NCI-H2029 (cell line): ENCODE results near the gene CCDC188.
"Not testable (repeated sequence)": the region's sequence is repeated elsewhere in the genome, so short reads cannot be mapped to it uniquely, and the experiment has no call there.

Experiments
- DNase-seq: peaks from one replicate; lab custom pipeline; 2025; lab: John Stamatoyannopoulos, UW

Gene CCDC188

GRCh38 chr22:20169253-20169822, 18.5 kb upstream of the CCDC188 start:
- DNase-seq = no peak

GRCh38 chr22:20167643-20168322, 16.9 kb upstream of the CCDC188 start:
- no peak for DNase-seq

- no peak for DNase-seq
These were observed 15.8 kb upstream of the CCDC188 start for GRCh38 chr22:20166703-20167102.

GRCh38 chr22:20165913-20166312, 15.1 kb upstream of the CCDC188 start:
- no peak for DNase-seq

- no peak for DNase-seq
These were observed 14.6 kb upstream of the CCDC188 start for GRCh38 chr22:20165421-20165820.

- DNase-seq = no peak
These were observed 14.0 kb upstream of the CCDC188 start for GRCh38 chr22:20164863-20165262.

- no peak for DNase-seq
These were observed 9.2 kb upstream of the CCDC188 start for GRCh38 chr22:20160041-20160440.

GRCh38 chr22:20159531-20159930, 8.7 kb upstream of the CCDC188 start:
- DNase-seq = not testable (repeated sequence)

- DNase-seq = no peak
These were observed 8.2 kb upstream of the CCDC188 start for GRCh38 chr22:20159076-20159475.

- no peak for DNase-seq
These were observed 7.7 kb upstream of the CCDC188 start for GRCh38 chr22:20158391-20159036.

GRCh38 chr22:20157430-20158183, 6.8 kb upstream of the CCDC188 start:
- DNase-seq = no peak

- DNase-seq = peak; percentile 19
These were observed 6.0 kb upstream of the CCDC188 start for GRCh38 chr22:20156611-20157429.

- DNase-seq = no peak
These were observed 5.2 kb upstream of the CCDC188 start for GRCh38 chr22:20156042-20156389.

GRCh38 chr22:20155330-20156041, 4.6 kb upstream of the CCDC188 start:
- peak; percentile 65 for DNase-seq

GRCh38 chr22:20154602-20155187, 3.8 kb upstream of the CCDC188 start:
- DNase-seq = no peak

- no peak for DNase-seq
These were observed 3.1 kb upstream of the CCDC188 start for GRCh38 chr22:20153945-20154344.

GRCh38 chr22:20152464-20152890, 1.6 kb upstream of the CCDC188 start:
- no peak for DNase-seq

GRCh38 chr22:20151276-20151588, 377 bp upstream of the CCDC188 start:
- DNase-seq = no peak

GRCh38 chr22:20149257-20150250, 1.3 kb downstream of the CCDC188 start:
- no peak for DNase-seq

- DNase-seq = no peak
These were observed 2.4 kb downstream of the CCDC188 start for GRCh38 chr22:20148414-20148813.
